Measurements from ENCODE around the gene PNMA8A. TPM values are rescaled to one million over a fixed set of nuclear protein-coding genes. Genes with fewer than 3 reads are reported as not detected.

PNMA8A gene
- polyA plus RNA-seq, 10 donors, result 27.2 to 52.9 (median 43.9) TPM

DNA sequence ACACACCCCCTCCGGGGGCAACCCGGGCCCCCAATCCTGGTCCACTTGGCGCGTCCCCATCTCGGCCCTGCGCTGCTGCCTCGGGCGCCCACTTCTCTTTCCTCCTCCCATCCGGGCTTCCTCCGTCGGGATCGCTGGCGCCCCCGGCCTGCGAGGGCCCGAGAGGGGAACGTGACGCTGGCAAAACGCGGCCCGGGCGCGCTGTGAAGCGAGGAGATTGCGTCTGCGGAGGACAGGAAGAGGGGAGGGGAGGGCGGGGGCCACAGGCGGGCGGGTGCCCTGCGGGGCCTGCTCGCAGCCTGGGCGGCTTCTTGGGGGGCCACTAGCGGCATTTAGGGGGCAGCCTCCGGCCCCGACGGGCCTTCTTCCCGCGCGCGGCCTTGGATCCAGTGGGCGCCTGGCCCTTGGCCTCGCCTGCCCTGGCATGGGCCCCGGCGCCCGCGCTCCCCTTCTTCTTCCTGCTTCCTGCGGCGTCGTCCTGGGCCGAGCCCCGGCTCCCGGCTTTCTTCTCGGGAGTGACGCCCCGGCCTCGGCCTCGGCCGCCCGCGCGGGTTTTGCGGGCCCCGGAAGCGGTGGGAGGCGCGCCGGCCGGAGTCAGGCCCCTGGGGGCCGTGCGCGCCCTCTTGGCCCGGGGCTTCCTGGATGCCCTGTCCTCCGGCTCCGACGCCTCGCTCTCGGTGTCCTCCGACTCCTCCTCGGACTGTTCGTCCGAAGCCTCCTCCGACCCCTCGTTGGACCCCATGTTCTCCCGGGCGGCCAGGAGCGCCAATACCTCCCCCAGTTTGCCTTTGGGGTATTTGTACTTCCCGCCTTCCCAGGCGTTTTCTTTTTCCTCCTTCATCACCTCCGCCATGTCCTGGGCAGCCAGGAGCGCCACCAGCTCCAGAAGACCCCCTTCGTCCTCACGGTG, 22.1 kb upstream of the PNMA8A start:
- DNase-seq, result peak in 1 of 3 donors; percentile 76

DNA sequence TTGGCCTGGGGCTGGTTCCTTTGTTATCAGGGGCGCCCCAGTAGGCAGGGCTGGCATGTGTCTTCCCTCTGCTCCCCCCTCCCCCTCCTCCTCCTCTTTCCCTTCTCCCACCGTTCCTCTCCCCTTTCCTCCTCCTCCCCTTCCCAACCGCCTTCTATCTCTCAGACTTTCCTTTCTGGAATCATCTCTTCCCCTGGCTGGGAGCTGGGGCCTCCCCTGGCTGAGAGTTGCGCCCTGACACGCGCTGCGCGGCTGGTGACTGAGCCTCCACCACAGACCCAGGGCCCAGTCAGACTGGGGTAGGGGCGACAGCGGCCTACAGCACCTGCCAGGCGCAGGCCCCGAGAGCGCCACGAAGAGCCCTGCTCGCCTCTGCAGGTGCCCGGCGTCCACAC, 21.5 kb upstream of the PNMA8A start:
- peak in 1 of 3 donors; percentile 71 for DNase-seq

DNA sequence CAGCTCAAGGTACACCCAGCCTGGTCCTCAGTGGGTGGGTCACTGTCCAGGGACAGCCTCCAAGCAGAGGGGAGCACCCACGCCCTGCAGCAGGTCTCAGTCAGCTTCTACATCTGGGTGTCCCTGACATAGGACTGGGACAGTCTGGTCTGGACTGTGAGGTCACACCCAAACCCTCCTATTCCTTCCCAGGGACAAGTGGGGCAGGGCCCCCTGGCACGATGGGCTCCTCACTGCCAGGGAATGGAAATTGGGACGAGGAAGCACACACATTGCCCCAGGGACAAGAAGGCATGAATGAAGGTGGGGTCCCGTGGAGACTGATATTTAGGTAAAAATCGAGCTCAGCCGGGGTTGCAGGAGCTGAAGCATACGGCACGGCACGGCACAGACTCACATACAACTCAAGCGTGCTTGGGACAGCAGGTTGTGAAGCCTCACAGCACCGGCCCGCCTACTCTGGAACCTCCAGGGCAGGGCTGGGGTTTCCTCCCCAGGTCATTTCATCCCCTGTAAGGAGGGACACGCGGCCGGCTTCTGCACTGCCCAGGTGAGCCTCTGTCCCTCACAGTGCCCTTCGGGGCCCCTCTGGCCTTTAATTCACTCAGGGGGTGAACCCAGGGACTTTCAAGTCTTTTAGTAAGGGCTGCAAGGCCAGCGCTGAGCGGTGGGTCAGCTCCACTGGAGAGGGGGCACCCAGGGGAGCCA, 20.8 kb upstream of the PNMA8A start:
- DNase-seq, result no peak

DNA sequence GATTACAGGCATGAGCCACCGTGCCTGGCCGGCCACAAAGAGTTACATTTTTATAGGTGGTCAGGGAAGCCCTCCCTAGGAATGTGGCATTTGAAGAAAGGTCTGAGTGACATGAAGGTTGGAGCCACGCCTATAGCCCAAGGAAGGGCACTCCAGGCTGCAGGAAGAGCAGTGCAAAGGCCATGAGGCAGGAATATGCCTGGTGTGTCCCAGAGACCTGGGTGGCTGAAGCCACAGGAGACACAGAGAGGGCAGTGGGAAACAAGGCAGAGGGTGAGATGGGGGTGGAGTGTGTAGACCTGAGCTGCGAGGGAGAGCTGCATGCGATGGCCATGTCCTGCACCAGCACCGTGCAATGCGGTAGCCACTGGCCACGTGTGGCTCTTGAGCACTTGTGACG, 19.4 kb upstream of the PNMA8A start:
- DNase-seq, result no peak

DNA sequence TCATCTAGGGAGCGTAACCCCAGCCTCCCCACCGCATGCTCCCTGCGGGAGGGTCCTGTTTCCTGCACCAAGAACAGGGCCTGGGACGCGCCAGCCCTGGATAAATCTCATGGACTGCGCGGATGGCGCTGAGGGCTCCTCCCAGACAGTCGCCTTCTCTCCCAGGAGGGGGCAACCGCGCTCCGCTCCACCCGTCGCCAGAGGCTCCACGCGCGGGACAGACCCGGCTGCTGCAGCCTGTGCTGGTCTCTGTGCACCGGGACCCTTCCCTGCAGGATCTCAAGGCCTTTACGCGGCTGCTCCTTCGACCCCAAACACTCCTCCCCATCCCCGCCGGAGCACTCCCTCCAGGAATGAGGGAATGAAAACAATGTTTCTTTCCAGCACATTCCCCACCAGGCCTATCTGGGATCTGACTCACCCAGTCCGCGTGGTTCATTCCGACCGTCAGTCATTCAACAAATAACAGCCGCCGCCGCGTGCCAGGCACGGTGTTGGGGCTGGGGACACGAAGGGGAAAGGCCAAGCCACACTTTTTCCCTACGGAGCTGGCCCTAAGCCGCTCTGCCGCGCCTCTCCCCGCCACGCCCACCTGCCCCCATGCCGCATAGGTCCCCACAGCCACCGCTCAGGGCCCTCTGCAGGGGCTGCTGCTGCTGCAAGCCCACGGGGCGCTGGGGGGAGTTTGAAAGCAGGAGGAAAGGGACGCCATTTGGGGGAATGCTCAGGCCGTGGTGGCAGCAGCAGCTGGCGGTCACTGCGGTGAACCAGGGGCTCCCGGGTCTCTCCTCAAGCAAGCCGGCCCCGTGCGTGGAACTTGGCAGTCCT, 18.3 kb upstream of the PNMA8A start:
- peak in 1 of 3 donors; percentile 76 for DNase-seq

DNA sequence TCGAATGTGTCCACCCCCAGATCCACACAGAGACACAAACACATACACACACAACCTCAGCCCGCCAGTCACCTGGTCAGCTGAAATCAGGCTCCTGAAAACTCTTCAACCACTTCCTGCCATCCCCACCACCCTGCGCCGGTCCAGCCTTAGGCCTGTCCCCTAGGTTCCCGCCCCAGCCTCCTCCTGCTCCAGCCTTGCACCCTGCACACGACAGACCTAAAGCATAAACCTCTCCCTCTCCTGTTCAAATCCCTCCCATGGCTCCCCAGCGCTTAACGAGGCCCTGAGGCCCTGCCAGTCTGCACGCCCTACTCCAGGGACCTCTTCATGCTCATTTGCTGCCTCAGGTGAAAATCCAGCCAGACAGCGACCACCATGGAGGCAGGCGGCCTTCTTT, 17.2 kb upstream of the PNMA8A start:
- no peak for DNase-seq

DNA sequence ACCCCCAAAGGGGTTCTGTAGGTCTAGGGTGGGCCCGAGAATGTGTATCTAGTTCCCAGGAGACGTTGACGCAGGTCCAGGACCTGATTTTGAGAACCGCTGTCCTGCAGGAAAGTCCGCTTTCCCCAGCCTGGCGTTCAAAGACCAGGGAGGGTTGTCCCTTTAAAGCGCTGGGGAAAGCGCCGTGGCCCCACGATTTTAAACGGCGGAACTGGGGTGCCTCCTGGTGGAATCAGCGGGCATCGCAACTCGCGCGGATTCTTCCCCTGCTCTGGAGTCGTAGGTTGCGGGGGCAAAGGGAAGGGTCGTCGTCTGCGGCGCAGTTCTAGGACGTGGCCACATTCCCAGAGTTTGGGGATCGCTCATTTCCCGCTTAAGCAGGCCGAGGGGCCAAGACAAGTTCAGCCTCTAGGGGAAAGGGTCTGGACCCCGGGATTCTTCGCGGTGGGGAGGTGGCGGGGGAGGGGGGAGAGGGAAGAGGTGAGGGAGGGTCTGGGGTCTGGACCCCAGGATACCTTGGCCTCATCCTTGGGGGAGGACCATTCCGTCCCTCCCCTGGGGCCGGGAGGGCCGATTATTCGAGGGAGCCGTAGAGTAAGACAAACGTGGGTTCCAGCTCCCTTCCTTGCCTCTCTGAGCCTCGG, 16.6 kb upstream of the PNMA8A start:
- DNase-seq, result peak; percentile 74 to 91 (median 87)

DNA sequence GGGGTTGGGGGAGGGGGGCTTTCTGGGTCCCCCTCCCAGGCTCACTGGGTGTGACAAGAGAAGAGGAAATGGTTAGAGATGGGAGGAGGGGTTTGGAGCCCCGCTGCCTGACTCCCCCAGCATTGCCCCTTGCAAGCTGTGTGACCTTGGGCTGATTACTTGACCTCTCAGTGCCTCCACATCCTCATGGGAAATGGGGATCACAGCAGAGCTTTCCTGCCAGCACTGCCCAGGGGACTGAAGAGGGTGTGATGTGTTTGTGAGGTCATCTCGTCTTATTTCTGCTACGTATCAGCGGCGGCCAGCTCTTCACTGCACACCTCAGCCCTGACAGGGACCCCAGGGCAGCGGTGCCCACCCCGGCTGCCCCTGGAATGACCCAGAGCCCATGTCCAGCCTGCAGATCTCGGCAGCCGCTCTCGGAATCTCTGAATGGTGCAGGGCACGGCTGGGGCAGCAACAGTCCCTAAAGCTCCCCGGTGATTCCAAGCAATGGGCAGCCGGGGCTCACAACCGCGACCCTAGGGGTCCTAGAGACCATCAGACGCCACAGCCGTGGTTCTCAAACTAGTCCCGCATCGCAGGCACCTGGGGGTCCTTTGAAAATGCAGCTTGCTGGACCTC, 15.9 kb upstream of the PNMA8A start:
- no peak for DNase-seq

DNA sequence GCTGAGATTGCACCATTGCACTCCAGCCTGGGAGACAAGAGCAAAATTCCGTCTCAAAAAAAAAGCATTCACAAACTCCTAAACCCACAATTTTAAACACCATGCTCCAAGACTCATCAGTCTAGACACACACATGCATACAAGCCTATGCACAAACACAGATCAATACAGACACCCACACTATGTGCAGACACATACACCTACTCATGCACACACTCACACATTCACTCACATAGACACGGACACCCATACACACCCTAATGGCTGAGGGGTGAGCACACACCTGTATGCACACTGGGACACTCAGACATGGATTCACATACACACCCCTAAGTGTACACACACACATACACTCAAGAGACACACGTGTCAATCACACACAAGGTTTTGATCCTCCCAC, 15.0 kb upstream of the PNMA8A start:
- DNase-seq, result no peak

DNA sequence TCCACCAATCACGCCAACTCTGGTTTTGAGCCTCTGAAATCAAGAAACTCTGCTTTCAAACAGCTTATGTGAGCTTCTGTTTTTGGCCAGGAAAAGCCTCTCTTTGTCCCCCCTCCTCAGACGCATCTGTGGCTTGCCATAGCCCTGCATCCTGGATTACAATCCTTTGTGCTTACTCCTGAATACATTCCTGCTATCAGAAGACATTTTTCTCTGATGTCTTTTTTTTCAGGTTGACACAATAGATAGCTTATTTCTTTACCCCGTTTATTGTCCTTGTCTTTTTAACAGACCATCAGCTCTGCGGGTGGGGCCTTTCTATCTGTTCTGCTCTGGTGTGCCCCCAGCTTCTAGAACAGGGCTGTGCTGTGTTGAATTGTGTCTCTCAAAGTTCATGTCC, 13.3 kb upstream of the PNMA8A start:
- no peak for DNase-seq

DNA sequence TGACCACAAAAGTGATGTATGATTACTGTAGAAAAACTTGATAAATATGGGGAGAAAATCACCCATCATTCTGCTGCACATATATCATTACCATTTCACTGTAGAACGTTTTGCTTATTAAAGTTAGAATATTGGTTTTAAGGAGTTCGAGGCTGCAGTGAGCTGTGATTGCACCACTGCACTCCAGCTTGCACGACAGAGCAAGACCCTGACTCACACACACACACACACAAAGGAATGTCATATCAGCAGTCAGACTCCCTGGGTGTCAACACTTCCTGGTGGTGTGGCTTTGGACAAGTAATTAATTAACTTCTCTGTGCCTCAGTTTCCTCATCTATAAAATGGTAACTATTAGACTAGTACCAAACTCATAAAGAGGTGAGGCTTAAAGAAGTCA, 11.3 kb upstream of the PNMA8A start:
- no peak for DNase-seq

DNA sequence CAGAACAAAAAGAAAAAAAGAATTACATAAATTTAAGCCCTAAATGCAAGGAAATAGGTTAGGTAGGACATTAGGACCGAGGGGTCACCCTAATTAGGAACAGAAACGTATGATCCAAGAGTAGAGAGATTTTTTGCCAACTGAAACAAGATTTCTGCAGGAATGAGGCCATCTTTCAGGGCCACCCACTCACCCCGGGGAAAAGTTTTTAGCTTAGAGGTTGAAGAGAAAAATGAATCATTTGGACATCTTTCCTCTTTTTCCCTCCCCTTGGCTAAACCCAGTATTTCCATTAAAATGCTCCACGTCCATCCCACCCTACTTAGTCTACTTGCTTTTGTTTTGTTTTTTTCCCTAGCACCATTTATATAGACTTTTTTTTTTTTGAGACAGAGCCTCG, 10.6 kb upstream of the PNMA8A start:
- peak; percentile 86 to 95 (median 90) for DNase-seq

DNA sequence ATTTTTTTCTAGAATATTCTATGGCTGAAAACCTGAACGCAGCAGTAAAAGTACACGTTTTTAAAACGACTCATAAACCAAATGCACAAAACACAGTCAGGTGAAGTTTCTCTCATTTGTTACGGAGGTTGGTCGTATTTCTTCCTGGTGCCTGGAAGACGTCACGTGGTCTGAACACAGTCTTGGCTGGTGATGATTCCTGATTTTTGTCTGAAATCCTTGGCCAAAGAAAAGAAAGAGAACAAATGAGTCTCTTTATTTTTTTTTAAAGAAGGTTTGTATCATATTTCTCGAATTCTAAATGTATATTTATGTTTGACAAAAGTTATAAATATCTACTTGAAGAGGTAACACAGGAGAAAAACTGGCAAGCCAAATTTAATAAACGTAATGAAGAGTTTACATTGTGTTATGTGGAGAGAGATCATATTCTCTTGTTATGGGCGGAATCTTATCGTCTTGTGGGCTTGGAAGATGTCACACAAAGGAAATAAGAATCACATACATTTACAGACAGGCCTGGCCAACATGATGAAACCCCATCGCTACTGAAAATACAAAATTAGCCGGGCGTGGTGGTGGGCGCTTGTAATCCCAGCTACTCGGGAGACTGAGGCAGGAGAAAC, 10.0 kb upstream of the PNMA8A start:
- peak in 2 of 3 donors; percentile 76 to 88 for DNase-seq

DNA sequence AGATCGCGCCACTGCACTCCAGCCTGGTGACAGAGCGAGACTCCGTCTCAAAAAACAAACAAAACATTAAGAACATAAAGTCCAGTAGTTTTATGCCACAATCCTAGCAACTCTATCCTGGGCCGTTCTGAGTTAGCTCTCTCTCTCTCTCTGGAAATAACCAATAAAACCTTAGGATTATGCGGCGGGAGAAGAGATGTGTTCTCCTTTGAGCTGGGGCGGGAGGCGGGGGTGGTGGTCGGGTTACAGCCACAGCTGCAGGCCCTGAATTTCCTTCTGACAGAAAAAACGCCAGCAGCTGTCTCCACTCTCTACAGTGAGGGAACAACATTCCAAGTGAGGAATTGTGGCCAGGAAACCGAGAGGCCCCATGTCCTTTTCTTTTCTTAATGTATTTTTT, 9.1 kb upstream of the PNMA8A start:
- peak; percentile 95 to 97 (median 96) for DNase-seq

DNA sequence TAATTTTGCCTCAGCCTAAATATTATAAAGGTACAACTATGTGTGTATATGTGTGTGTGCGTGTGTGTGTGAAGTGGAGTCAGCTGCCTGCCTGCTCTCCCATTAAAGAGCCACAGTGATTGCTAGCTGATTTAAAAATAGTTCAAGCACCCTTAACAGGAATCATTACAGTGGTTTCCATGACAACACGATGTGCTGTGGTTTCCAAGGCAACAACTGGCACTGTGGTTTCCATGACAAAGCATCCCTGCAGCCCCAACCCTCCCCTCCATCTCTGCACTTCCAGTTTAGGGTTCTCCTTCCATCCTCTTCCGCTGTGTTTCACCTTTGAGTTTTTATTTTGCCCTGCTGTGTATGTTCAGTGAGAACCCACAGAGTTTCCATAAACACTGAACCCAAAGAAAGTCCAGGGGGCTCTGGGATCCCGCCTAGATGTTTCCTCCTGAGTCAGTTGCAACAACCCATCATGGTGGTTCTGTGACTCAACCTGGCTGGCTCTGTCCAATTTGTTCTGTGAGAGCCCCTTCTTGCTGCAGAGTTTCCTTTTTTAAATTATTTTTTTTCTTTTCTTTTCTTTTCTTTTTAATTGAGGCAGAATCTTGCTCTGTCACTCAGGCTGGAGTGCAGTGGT, 7.1 kb upstream of the PNMA8A start:
- DNase-seq, result peak in 1 of 3 donors; percentile 79

DNA sequence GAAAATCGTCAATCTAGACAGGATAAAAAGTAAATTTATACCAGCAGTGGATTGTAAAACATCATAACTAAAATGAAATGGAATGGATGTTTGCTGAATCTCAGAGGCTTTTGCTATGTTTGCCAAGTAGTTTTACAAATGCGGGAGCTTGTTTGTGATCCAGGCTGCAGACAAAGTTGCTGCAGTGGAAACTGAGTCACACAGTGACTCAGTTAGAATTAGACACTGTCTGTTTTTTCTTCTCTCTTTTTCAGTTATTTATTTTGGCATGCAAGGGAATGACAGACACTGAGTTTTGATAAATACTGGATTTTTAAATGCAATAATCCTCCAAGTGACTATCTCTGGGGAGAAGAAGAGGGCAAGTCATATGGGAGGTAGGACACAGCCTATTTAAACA, 4.6 kb upstream of the PNMA8A start:
- no peak for DNase-seq

DNA sequence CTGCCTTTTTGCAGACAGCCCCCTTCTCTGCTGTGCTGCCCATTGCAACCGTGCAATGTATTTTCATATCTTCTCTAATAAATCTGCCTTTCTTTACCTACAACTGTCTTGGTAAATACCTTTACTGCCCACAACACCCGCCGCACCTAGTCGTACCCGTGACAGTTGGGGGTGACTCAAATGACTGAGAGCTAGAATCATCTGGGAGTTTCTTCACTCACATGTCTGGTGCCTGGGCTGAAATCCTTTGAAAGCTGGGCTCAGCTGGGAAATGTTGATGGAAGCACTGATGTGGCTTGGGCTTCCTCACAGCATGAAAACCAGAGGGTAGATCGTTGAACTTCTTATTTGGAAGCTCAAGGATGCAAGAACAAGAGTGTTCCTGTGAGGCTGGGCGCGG, 2.8 kb upstream of the PNMA8A start:
- no peak for DNase-seq

DNA sequence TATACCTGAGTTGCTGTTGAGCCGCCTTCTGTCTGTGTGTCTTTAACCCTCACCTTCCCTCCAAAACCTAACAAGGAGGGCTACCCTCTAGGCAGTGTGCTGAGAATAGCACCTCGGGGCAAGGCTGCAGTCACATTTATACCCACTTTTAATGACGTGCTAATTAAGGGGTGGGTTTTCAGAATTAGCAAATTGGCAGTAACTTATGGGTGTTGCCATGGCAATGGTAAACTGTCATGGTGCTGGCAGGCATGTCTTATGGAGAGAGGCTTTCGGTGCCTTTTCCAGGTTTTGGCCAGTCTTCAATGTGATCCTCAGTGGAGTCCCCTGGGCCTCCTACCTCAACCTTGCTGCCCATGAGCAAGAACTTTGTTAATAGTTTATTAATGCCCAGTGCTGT, 1.2 kb upstream of the PNMA8A start:
- no peak for DNase-seq

DNA sequence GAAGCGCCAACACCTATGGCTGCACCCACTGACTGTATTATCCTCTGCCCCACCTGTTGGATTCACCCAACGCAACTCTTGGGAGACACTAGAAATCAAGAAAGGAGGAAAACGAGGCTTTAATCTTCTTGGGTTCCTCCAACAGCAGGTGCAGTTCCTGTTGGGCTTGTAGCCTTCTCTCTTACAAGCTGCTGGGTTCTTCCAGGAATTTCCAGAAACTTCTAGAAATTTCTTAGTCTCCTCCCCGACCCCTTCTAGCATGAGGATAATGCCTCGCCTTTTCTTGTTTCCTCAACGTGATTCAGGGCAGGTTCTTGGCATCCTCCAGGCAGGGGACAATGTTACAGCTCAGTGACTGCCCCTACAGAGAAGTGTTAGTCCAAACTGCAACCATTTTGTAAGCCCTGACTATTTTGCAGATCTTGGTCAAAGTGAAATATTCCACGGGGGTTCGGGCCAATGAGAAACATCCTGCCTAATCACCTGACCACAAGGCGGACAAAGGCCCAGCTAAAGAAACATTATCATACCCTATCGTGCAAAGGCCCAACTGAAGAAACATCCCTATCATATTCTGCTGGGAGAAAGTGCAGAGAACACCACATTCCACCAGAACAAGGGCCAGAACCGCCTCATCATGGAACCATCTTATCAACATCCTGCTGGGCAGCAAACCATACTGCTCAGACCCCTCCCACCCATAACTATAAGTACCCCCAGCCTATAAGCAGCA, 614 bp upstream of the PNMA8A start:
- DNase-seq, result no peak

DNA sequence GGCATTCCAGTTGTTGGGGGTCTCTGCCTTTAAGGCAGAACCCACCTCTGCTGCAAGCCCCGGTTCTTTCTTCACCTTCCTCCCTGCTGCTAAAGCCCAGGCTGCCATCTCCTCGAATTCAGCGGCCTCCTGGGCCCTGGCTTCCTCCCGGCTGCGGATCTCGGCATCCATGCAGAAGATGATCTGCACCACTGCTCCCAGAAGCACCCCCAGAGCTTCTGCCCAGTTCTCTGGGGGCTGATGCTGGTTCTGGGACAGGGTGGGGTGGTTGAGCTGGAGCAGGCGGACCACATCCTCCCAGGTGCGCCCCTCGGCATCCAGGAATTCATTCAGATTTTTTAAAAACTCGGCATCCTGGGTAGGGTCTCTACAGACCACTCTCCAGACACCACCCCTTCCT, 987 bp downstream of the PNMA8A start:
- no peak for DNase-seq
